HG03575 (cell line): Measurements from ENCODE around the gene ZFP42.
"Not testable (repeated sequence)": the region's sequence is repeated elsewhere in the genome, so short reads cannot be mapped to it uniquely, and the experiment has no call there.

Source experiments
- ATAC-seq: cut with Tn5 transposase; IDR thresholded peaks from one replicate; pipeline ENCODE4 v1.9.1; 2021; ENCODE audit not compliant: unreplicated experiment, insufficient number of reproducible peaks, low FRiP score; ENCODE audit errors: extremely low read depth

ZFP42 gene

GRCh38 chr4:188016754-188017153, 21.2 kb downstream of the ZFP42 start:
- no peak for ATAC-seq

DNA sequence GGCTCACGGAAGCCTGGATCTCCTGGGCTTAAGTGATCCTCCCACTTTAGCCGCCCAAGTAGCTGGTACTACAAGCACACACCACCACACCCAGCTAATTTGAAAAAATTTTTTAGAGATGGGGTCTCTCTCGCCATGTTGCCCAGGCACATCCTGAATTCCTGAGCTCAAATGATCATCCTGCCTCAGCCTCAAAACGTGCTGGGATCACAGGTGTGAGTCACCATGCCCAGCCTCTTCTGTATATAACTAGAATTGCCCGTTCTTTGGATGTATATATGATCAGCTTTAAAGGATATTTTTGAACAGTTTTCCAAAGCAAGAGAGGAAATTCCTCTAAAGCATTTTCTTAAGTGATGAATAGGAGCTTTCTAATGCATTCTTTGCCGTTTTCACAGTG, 22.7 kb downstream of the ZFP42 start:
- no peak for ATAC-seq

DNA sequence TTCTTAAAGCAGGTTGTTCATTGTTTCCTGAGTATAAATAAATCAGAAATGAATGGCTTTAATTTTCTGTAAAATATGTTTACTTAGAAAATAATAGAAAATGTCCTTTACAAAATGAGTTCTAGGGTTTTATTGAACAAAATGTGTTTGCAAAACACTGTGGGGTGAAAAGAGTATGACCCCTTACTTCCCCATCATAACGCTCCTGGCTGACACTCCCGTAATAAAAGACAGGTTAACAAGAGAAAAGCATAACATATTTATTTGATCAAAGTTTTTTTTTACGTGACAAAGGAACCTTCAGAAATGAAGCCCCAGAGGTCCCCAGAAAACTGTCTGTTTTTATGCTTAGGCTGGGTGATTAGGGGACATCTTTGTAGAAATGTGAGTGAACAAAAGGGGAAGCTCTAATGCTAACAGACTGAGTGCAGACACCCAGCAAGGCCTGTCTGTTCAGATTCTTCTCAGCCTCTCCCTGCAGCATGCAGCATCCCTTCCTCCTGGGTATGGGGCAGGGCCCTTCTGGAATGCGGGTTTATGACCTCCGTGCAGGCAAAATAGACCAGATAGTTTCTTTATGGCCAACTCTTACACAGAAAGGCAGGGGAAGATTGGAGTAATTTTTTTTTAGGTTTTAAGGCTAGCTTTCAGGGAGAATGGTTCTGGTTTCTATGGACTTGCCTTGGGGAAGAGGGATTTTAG, 26.1 kb downstream of the ZFP42 start:
- ATAC-seq = no peak

DNA sequence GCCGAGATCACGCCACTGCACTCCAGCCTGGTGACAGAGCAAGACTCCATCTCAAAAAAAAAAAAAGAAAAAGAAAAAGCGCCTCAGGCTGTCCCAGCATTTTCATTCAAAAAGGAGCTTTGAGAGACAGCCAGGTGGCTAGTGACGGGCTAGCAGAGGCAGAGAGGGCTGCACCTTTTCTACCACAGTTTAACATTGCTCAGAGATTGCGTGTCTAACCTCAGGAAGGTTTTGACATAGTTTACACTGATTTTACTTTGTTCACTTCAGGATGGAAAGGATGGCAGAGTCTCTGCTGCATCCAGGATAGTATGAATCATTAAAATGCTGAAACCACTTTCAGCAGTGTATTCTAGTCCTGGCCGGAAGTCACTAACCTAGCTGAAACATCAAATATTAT, 28.1 kb downstream of the ZFP42 start:
- no peak for ATAC-seq

- ATAC-seq = no peak
Measured at GRCh38 chr4:188025476-188025875, 29.9 kb downstream of the ZFP42 start.

GRCh38 chr4:188029114-188029513, 33.5 kb downstream of the ZFP42 start:
- no peak for ATAC-seq

DNA sequence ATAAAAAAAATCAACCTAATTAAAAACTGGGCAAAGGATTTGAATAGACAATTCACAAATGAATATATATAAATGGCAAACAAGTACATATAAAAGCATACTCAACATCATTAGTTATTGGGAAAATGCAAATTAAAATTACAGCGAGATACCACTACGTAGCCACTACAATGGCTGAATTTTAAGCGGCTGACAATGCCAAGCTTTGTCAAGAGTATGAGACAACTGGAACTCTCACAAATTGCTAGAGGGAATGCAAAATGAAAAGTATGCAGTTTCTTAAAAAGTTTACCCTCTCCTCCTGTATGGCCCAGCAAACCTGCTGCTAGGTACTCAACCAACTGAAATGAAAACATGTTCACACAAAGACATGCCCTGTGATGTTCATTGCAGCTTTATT, 34.8 kb downstream of the ZFP42 start:
- ATAC-seq = no peak

GRCh38 chr4:188031751-188032150, 36.2 kb downstream of the ZFP42 start:
- no peak for ATAC-seq

DNA sequence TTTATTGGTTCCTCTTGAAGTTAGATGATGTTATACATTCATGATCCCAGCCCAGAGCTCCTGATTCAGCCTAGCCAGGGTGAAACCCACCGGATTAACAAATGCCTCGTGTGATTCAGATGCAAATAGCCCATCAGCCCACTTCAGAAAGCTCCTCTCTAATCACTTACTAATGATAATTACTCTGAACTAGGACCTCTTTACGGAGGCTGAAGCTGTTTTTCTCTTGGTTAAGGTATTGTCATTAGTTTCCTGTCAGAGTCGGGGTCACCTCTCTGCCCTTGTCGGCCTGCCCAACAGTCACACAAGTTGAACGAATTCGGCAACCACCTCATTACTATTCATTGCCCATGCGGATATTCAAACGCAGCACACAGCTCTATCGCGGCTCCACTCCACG, 36.6 kb downstream of the ZFP42 start:
- ATAC-seq = no peak

DNA sequence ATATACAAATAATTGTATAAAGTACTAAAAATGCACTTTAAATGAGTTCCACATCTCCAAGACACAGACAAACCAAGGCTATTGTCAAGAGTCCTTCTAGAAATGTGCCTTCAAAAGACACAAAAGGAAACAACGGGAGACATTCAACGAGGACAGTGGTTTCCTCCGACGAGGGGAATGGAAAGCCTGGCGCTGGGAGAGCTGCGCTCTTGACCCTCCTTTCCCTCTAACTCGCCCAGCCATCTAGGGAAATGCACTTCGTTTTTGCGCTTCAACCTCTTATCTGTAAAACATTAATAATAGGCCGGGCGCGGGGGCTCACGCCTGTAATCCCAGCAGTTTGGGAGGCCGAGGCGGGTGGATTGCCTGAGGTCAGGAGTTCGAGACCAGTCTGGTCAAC, 37.0 kb downstream of the ZFP42 start:
- ATAC-seq = no peak

DNA sequence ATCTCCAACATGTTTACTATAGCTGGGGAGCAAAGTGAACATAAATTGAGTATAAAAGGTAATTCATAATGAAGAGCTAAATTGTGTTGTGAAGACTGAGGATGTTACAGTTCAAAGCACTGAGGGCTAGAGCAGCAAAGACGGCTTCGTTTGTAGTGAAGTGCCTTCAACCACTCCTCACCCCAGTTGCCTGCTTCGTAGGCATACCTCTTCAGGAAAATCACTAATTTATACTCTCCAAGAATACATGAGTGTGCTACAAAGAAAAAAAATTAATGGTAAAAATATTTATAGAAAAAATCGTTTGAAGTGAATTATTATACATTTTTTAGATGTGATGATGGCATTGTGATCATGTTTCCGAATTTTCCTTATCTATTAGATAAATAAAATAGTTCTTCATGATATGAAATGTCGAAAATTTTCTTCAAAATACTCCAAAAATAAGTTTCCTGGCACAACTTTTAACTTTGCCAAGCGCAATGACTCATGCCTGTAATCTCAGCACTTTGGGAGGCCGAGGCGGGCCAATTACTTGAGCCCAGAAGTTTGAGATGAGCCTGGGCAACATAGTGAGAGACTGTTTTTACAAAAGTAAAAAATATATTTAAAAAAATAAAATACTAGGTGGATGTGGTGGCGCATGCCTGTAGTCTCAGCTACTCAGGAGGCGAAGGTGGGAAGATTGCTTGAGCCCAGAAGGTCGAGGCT, 41.6 kb downstream of the ZFP42 start:
- no peak for ATAC-seq

GRCh38 chr4:188041721-188042120, 46.1 kb downstream of the ZFP42 start:
- no peak for ATAC-seq

DNA sequence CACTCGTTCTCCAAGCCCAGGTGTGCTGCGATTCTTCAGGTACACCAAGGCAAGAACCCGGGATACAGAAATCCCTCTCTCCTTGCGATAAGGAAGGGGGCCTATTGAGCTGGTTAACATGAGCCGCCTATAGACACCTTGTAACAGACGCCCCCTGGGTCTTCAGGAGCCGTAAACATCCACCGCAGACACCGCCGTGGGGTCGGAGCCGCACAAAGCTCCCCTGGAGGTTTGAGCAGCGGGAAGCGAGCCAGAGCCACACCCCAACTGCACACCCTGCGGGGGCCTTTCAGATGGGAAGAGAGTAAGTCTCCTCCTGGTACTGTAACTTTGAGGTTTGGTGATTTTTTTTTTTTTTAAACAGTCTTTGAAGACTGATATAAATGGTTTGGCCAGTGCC, 46.6 kb downstream of the ZFP42 start:
- ATAC-seq = no peak

- ATAC-seq = no peak
Measured at GRCh38 chr4:188043154-188043553, 47.6 kb downstream of the ZFP42 start.

- not testable (repeated sequence) for ATAC-seq
Measured at GRCh38 chr4:188045461-188045860, 49.9 kb downstream of the ZFP42 start.

DNA sequence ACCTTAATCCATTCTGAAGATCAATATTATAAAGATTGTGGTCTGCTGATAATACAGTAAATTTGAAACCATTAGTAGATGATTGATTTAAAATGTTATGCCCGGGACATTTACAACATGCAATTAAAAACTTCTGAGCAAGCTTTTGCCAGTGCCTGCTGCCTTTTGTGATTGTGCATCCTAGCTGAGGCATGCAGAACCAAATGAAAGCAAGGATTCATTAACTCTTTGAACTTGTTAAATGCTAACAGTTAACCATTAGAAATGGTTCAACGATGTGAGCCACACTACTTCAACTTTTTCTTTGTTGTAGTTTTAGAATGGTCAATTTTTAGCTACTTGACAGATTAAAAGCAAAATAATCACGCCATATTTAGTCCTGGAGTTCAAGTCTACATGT, 51.1 kb downstream of the ZFP42 start:
- ATAC-seq = no peak

DNA sequence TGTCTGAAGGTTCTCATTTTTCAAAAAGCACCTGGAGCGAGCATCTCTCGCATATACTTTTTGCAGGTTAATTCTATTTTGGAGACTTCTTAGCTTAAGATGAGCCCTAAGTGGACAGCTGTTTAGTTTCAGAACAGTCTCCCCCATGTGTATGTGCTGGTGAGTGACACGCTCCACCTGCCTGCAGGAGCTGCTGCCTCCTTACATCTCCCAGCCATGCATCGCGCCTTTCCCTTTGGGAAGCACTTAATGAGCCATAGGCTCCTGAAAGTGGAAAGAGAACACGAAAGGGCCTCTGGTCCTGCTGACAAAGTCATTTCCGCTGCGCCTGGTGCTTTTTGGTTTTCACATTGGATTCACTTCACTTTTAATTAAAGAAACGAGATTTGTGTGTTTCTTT, 57.7 kb downstream of the ZFP42 start:
- no peak for ATAC-seq
